HG03460 (cell line): ENCODE measurements around the gene PPP1R27.

Source experiments
- ATAC-seq: cut with Tn5 transposase; IDR thresholded peaks from one replicate; pipeline ENCODE4 v1.9.1; 2021; ENCODE audit not compliant: unreplicated experiment

PPP1R27 gene

GRCh38 chr17:81807210-81807719 is 27.6 kb downstream of the PPP1R27 start:
- ATAC-seq, result no peak

- ATAC-seq, result no peak
Measured at GRCh38 chr17:81806461-81807209, 28.2 kb downstream of the PPP1R27 start.

- ATAC-seq, result no peak
Measured at GRCh38 chr17:81805707-81806460, 29.0 kb downstream of the PPP1R27 start.

- ATAC-seq, result no peak
Measured at GRCh38 chr17:81804559-81805399, 30.1 kb downstream of the PPP1R27 start.

GRCh38 chr17:81803728-81804558 is 30.9 kb downstream of the PPP1R27 start, which contains the start of gene GCGR:
Gene GCGR, plus strand, starts transcription at chr17:81804150. Its CDS starts 4,869 bp downstream, at chr17:81809019.
- ATAC-seq, result no peak

- ATAC-seq, result no peak
Measured at GRCh38 chr17:81802856-81803643, 31.8 kb downstream of the PPP1R27 start.

- no peak for ATAC-seq
Measured at GRCh38 chr17:81802048-81802758, 32.6 kb downstream of the PPP1R27 start.

- no peak for ATAC-seq
Measured at GRCh38 chr17:81801327-81801726, 33.5 kb downstream of the PPP1R27 start.

GRCh38 chr17:81794509-81794908 is 40.3 kb downstream of the PPP1R27 start:
- ATAC-seq, result no peak

GRCh38 chr17:81794074-81794476 is 40.8 kb downstream of the PPP1R27 start:
- ATAC-seq, result no peak

GRCh38 chr17:81792675-81793615 is 41.9 kb downstream of the PPP1R27 start:
- no peak for ATAC-seq
